DOHH2 (cell line): Measurements from ENCODE around the gene KRT77.
"Not testable (repeated sequence)": the region's sequence is repeated elsewhere in the genome, so short reads cannot be mapped to it uniquely, and the experiment has no call there.

Experiments
- CTCF ChIP-seq: fragments of 200-600 bp; sonication (generic); IDR thresholded peaks from one replicate; pipeline ENCODE4 v1.5.1; 2014; ENCODE audit warnings: antibody characterized with exemption, mild to moderate bottlenecking, low read depth, low read length; ENCODE audit not compliant: poor library complexity, severe bottlenecking
- EZH2phosphoT487 ChIP-seq: fragments of 200-600 bp; sonication (generic); IDR thresholded peaks from 2 replicates; pipeline ENCODE4 v1.6.1; 2017; ENCODE audit warnings: borderline replicate concordance, mild to moderate bottlenecking, antibody characterized with exemption, low read length, moderate library complexity, mixed read lengths

GRCh38 chr12:52750532-52750931, 47.2 kb upstream of the KRT77 start:
- TF ChIP-seq CTCF, EZH2phosphoT487: not testable (repeated sequence)
